Esophagus (tissue), 2 donors: ENCODE measurements around the gene GRIP2. TPM values are rescaled to one million over a fixed set of nuclear protein-coding genes. Genes with fewer than 3 reads are reported as not detected.

Experiments used
- H3K27ac ChIP-seq, 2 donors: one replicate each; pipeline ENCODE4 v1.5.1; 2013; ENCODE audit warnings: low read depth in 2 of 2, mild to moderate bottlenecking in 2 of 2, inconsistent platforms in 1 of 2, low read length in 1 of 2, moderate library complexity in 1 of 2
- H3K27me3 ChIP-seq, 2 donors: one replicate each; pipeline ENCODE4 v1.6.1; 2013; ENCODE audit warnings: low read length in 2 of 2, control low read depth in 1 of 2, mild to moderate bottlenecking in 1 of 2; ENCODE audit not compliant: insufficient read depth in 2 of 2, control insufficient read depth in 1 of 2
- H3K36me3 ChIP-seq, 2 donors: one replicate each; pipeline ENCODE4 v1.6.1; 2013; ENCODE audit warnings: low read length in 1 of 2; ENCODE audit not compliant: control insufficient read depth in 2 of 2, insufficient read depth in 2 of 2
- H3K4me1 ChIP-seq, 2 donors: one replicate each; pipeline ENCODE4 v1.6.1; 2013; ENCODE audit warnings: low read length in 1 of 2; ENCODE audit not compliant: control insufficient read depth in 2 of 2, insufficient read depth in 2 of 2
- H3K4me3 ChIP-seq, 2 donors: one replicate each; pipeline ENCODE4 v1.5.1; 2013; ENCODE audit warnings: low read length in 2 of 2, mild to moderate bottlenecking in 2 of 2, low read depth in 1 of 2, moderate library complexity in 1 of 2
- H3K9me3 ChIP-seq, 2 donors: one replicate each; pipeline ENCODE4 v1.6.1; 2013; ENCODE audit warnings: mild to moderate bottlenecking in 2 of 2, low read depth in 1 of 2, low read length in 1 of 2, moderate library complexity in 1 of 2; ENCODE audit not compliant: control insufficient read depth in 2 of 2, insufficient read depth in 1 of 2
- WGBS, 2 donors: extraction: QIAGEN DNeasy Blood & Tissue Kit; methylation state at CpG; one replicate each; pipeline ENCODE4 v1.1.7; 2013; 5-methylcytosine and 5-hydroxymethylcytosine counted together
- polyA plus RNA-seq, 2 donors: library from polyadenylated mRNA; stranded (reverse); fragments of 200-250 nt; gene quantifications; one replicate each; pipeline ENCODE4 v1.2.3, GENCODE V29; 2013
- donor health status: healthy with polysubstance abuse.
- donor health status: Bipolar disorder and iron deficiency.

The GRIP2 gene
- polyA plus RNA-seq, 2 donors: 0.39 to 0.81 TPM

- Histone ChIP-seq H3K27me3 (no peaks in the 10 kb centered on the region), H3K4me1 (no peaks in the 10 kb centered on the region), H3K27ac (peak overlapping the region in 1 of 2 donors; percentile 20), H3K9me3 (no peaks in the 10 kb centered on the region), H3K36me3 (peaks cover 6 to 16% of the 10 kb centered on the region in 2 donors), H3K4me3 (no peak overlapping the region)
- WGBS, 2 donors: 82 to 83% methylated on average over 13 of the region's 13 CpGs
Observed at GRCh38 chr3:14461006-14461747, 79.0 kb downstream of the GRIP2 start.

- H3K4me1 ChIP-seq: no peaks in the 10 kb centered on the region
- no peaks in the 10 kb centered on the region for H3K9me3 ChIP-seq
- peak overlapping the region in 1 of 2 donors; percentile 20 for H3K27ac ChIP-seq
- WGBS, 2 donors: 38 to 45% methylated on average over 9 of the region's 9 CpGs
- no peaks in the 10 kb centered on the region for H3K27me3 ChIP-seq
- no peak overlapping the region for H3K4me3 ChIP-seq
- H3K36me3 ChIP-seq: peaks cover 6 to 18% of the 10 kb centered on the region in 2 donors
Observed at GRCh38 chr3:14460342-14461005, 79.7 kb downstream of the GRIP2 start.

GRCh38 chr3:14459787-14460186 lies 80.4 kb downstream of the GRIP2 start:
- Histone ChIP-seq H3K9me3 (no peaks in the 10 kb centered on the region), H3K4me3 (no peak overlapping the region), H3K4me1 (no peaks in the 10 kb centered on the region), H3K27me3 (no peaks in the 10 kb centered on the region), H3K36me3 (peaks cover 6 to 16% of the 10 kb centered on the region in 2 donors), H3K27ac (no peak overlapping the region)
- WGBS, 2 donors: 64 to 80% methylated on average over 3 of the region's 3 CpGs

GRCh38 chr3:14459384-14459783 lies 80.8 kb downstream of the GRIP2 start:
- Histone ChIP-seq H3K36me3 (peaks cover 6 to 13% of the 10 kb centered on the region in 2 donors), H3K27me3 (no peaks in the 10 kb centered on the region), H3K4me1 (no peaks in the 10 kb centered on the region), H3K4me3 (no peak overlapping the region), H3K27ac (no peak overlapping the region), H3K9me3 (no peaks in the 10 kb centered on the region)
- 82 to 93% methylated on average over 5 of the region's 5 CpGs for WGBS, 2 donors

GRCh38 chr3:14458434-14459275 lies 81.5 kb downstream of the GRIP2 start:
- Histone ChIP-seq H3K36me3 (peaks cover 6 to 13% of the 10 kb centered on the region in 2 donors), H3K27me3 (no peaks in the 10 kb centered on the region), H3K9me3 (no peaks in the 10 kb centered on the region), H3K4me3 (no peak overlapping the region), H3K4me1 (peaks cover 0 to 7% of the 10 kb centered on the region in 2 donors), H3K27ac (no peak overlapping the region)
- WGBS, 2 donors: 75 to 80% methylated on average over 11 of the region's 11 CpGs

- Histone ChIP-seq H3K36me3 (peaks cover 6 to 13% of the 10 kb centered on the region in 2 donors), H3K4me1 (peaks cover 0 to 8% of the 10 kb centered on the region in 2 donors), H3K9me3 (no peaks in the 10 kb centered on the region), H3K4me3 (no peak overlapping the region), H3K27ac (no peak overlapping the region), H3K27me3 (no peaks in the 10 kb centered on the region)
- 59 to 83% methylated on average over 9 of the region's 9 CpGs for WGBS, 2 donors
Observed at GRCh38 chr3:14457999-14458398, 82.1 kb downstream of the GRIP2 start.

GRCh38 chr3:14457481-14457880 lies 82.7 kb downstream of the GRIP2 start:
- no peak overlapping the region for H3K4me3 ChIP-seq
- no peak overlapping the region for H3K27ac ChIP-seq
- peaks cover 6 to 11% of the 10 kb centered on the region in 2 donors for H3K36me3 ChIP-seq
- H3K4me1 ChIP-seq: peaks cover 0 to 11% of the 10 kb centered on the region in 2 donors
- no peaks in the 10 kb centered on the region for H3K9me3 ChIP-seq
- H3K27me3 ChIP-seq: no peaks in the 10 kb centered on the region
- WGBS, 2 donors: 91 to 94% methylated on average over 5 of the region's 5 CpGs

GRCh38 chr3:14456794-14457193 lies 83.3 kb downstream of the GRIP2 start:
- H3K36me3 ChIP-seq: peaks cover 6 to 10% of the 10 kb centered on the region in 2 donors
- H3K27me3 ChIP-seq: no peaks in the 10 kb centered on the region
- no peaks in the 10 kb centered on the region for H3K9me3 ChIP-seq
- H3K4me3 ChIP-seq: no peak overlapping the region
- WGBS, 2 donors: 92 to 96% methylated on average over 8 of the region's 8 CpGs
- H3K27ac ChIP-seq: no peak overlapping the region
- peaks cover 1 to 18% of the 10 kb centered on the region in 2 donors for H3K4me1 ChIP-seq

- WGBS, 2 donors: 61 to 63% methylated on average over 6 of the region's 6 CpGs
- Histone ChIP-seq H3K4me3 (no peak overlapping the region), H3K27ac (no peak overlapping the region), H3K27me3 (no peaks in the 10 kb centered on the region), H3K4me1 (peaks cover 3 to 22% of the 10 kb centered on the region in 2 donors), H3K36me3 (peaks cover 0 to 11% of the 10 kb centered on the region in 2 donors), H3K9me3 (no peaks in the 10 kb centered on the region)
Observed at GRCh38 chr3:14455571-14456317, 84.4 kb downstream of the GRIP2 start.
